HepG2 (cell line): ENCODE measurements around the gene SOX14. TPM values are rescaled to one million over a fixed set of nuclear protein-coding genes. Genes with fewer than 3 reads are reported as not detected.

Source experiments
- ATAC-seq: fragments of 200-7000 bp; cut with Tn5 transposase; 3 replicates; pipeline ENCODE4 v1.9.1; 2020; ENCODE audit warnings: mild to moderate bottlenecking, moderate library complexity
- BruUV-seq: library from RNA; stranded (reverse); fragments of 400-500 nt; replicated peaks from 2 replicates; lab custom pipeline; 2021; lab: Mats Ljungman, UMichigan
- CTCF ChIA-PET: fragments of 300-600 bp; formaldehyde crosslinking; extraction: SDS; loops from one replicate; lab custom pipeline; 2021; ENCODE audit warnings: low total read pairs, inconsistent platforms, low intra/inter-chr PET ratio; lab: Yijun Ruan, JAX
- POLR2A ChIA-PET: fragments of 350-600 bp; sonication (Branson Sonifier 250); formaldehyde crosslinking; loops from one replicate; lab custom pipeline; 2020; ENCODE audit warnings: antibody characterized with exemption, inconsistent platforms; lab: Yijun Ruan, JAX
- DNase-seq: peaks from one replicate; pipeline ENCODE4 v3.0.0-alpha.2; 2015; ENCODE audit warnings: low spot score
- FAIRE-seq: peaks from 3 replicates; lab custom pipeline; 2011; peaks lifted over from hg19 to GRCh38; lab: Jason Lieb, UNC
- H2AFZ ChIP-seq: one replicate; pipeline ENCODE4 v1.6.1; 2011; ENCODE audit warnings: low read length, inconsistent platforms
- H3K27ac ChIP-seq: fragments of 300-600 bp; 3 replicates; pipeline ENCODE4 v1.8.0; 2011; ENCODE audit warnings: mixed run types, mild to moderate bottlenecking, mixed read lengths, low read length, inconsistent platforms; ENCODE audit not compliant: insufficient read depth; ENCODE audit errors: extremely low read length
- H3K27me3 ChIP-seq, 2 experiments: fragments of 200-600 bp in 1 of 2; 2 replicates in 1 of 2; 3 replicates in 1 of 2; pipeline versions ENCODE4 v1.6.0 to v1.8.0; 2011; ENCODE audit warnings: low read length in 2 of 2, mild to moderate bottlenecking in 2 of 2, moderate library complexity in 2 of 2, inconsistent platforms in 1 of 2; ENCODE audit not compliant: insufficient read depth in 2 of 2, control insufficient read depth in 1 of 2
- H3K36me3 ChIP-seq, 2 experiments: fragments of 200-600 bp in 1 of 2; replicated peaks in 1 of 2; 2 replicates in 1 of 2; 3 replicates in 1 of 2; pipeline versions ENCODE4 v1.5.1 to v1.8.0; 2011; ENCODE audit warnings: low read length in 2 of 2, inconsistent platforms in 1 of 2; ENCODE audit not compliant: insufficient read depth in 2 of 2, control insufficient read depth in 1 of 2
- H3K4me1 ChIP-seq: 2 replicates; pipeline ENCODE4 v1.5.1; 2012; ENCODE audit warnings: low read length, inconsistent platforms; ENCODE audit not compliant: insufficient read depth
- H3K4me2 ChIP-seq: 2 replicates; pipeline ENCODE4 v1.6.0; 2011; ENCODE audit warnings: low read depth, low read length, inconsistent platforms
- H3K4me3 ChIP-seq, 3 experiments: fragments of 200-600 bp in 1 of 3; sonication (generic), shearing (Covaris generic) in 1 of 3; replicated peaks in 1 of 3; 2 replicates each; pipeline ENCODE4 v1.5.1; 2011 to 2016; ENCODE audit warnings: low read length in 3 of 3, inconsistent platforms in 2 of 3, low read depth in 2 of 3, mild to moderate bottlenecking in 2 of 3, control low read depth in 1 of 3, mixed read lengths in 1 of 3; ENCODE audit not compliant: insufficient read depth in 1 of 3
- H3K79me2 ChIP-seq: one replicate; pipeline ENCODE4 v1.6.1; 2011; ENCODE audit warnings: low read length, inconsistent platforms; ENCODE audit not compliant: insufficient read depth
- H3K9ac ChIP-seq: 2 replicates; pipeline ENCODE4 v1.6.0; 2011; ENCODE audit warnings: mild to moderate bottlenecking, low read depth, low read length, inconsistent platforms; ENCODE audit not compliant: insufficient read depth
- H3K9me3 ChIP-seq: 2 replicates; pipeline ENCODE4 v1.5.1; 2012; ENCODE audit warnings: mild to moderate bottlenecking, low read length
- H4K20me1 ChIP-seq: 2 replicates; pipeline ENCODE4 v1.6.0; 2011; ENCODE audit warnings: inconsistent platforms, mild to moderate bottlenecking, low read length, moderate library complexity; ENCODE audit not compliant: insufficient read depth
- DNMT1 ChIP-seq: sonication (generic); formaldehyde crosslinking; IDR thresholded peaks from 2 replicates; pipeline ENCODE4 v1.5.1; 2020; ENCODE audit warnings: mild to moderate bottlenecking, missing genetic modification reagents
- SOX13 ChIP-seq, 3 experiments: fragments of 450-650 bp in 1 of 3; sonication (generic) in 1 of 3; formaldehyde crosslinking in 1 of 3; IDR thresholded peaks in 2 of 3; conservative IDR thresholded peaks in 1 of 3; 2 replicates each; pipeline versions ENCODE4 v1.5.0 to v1.6.1; 2016 to 2020; ENCODE audit warnings: antibody characterized with exemption in 1 of 3, mild to moderate bottlenecking in 1 of 3, missing compliant biosample characterization in 1 of 3, missing genetic modification reagents in 1 of 3, moderate library complexity in 1 of 3
- ZBTB20 ChIP-seq: sonication (generic); formaldehyde crosslinking; IDR thresholded peaks from 2 replicates; pipeline ENCODE4 v1.8.1; 2023; ENCODE audit warnings: missing genetic modification reagents, low read depth, mild to moderate bottlenecking, borderline replicate concordance
- ZBTB8A ChIP-seq: sonication (generic); formaldehyde crosslinking; IDR thresholded peaks from 2 replicates; pipeline ENCODE4 v1.4.0; 2020; ENCODE audit warnings: mild to moderate bottlenecking, low read depth, missing genetic modification reagents, borderline replicate concordance
- ZNF136 ChIP-seq: sonication (generic); formaldehyde crosslinking; IDR thresholded peaks from 2 replicates; pipeline ENCODE4 v1.8.1; 2022; ENCODE audit warnings: low read depth, mild to moderate bottlenecking, moderate library complexity, missing genetic modification reagents
- ZNF460 ChIP-seq: sonication (generic); formaldehyde crosslinking; IDR thresholded peaks from 2 replicates; pipeline ENCODE4 v1.5.1; 2020; ENCODE audit warnings: missing genetic modification reagents, mild to moderate bottlenecking, borderline replicate concordance
- ZNF589 ChIP-seq: sonication (generic); formaldehyde crosslinking; conservative IDR thresholded peaks from 2 replicates; pipeline ENCODE4 v1.8.0; 2022; ENCODE audit warnings: mild to moderate bottlenecking, moderate library complexity, missing genetic modification reagents
- ZNF646 ChIP-seq: sonication (generic); formaldehyde crosslinking; IDR thresholded peaks from 2 replicates; pipeline ENCODE4 v1.9.0; 2021; ENCODE audit warnings: mild to moderate bottlenecking, missing genetic modification reagents
- ZNF678 ChIP-seq: sonication (generic); formaldehyde crosslinking; IDR thresholded peaks from 2 replicates; pipeline ENCODE4 v1.4.0; 2020; ENCODE audit warnings: mild to moderate bottlenecking, missing genetic modification reagents
- ZUFSP ChIP-seq: sonication (generic); formaldehyde crosslinking; IDR thresholded peaks from 2 replicates; pipeline ENCODE4 v1.9.0; 2021; ENCODE audit warnings: missing genetic modification reagents, mild to moderate bottlenecking, borderline replicate concordance
- WGBS: methylation state at CpG from one replicate; pipeline ENCODE4 v1.1.6; 2017; ENCODE audit warnings: low lambda C conversion rate; 5-methylcytosine and 5-hydroxymethylcytosine counted together
- in situ Hi-C: cut with HindIII; loops from 2 replicates; pipeline ENCODE4 v1.10.0; 2017; ENCODE audit warnings: low pct_unique_long_range_greater_than_20kb; ENCODE audit not compliant: extremely low pct_ligation_motif_present
- intact Hi-C: fragments of 100-400 bp; cut with micrococcal nuclease; formaldehyde crosslinking; loops from one replicate; pipeline ENCODE4 v1.10.0; 2022; ENCODE audit not compliant: unreplicated experiment
- polyA plus RNA-seq, 8 experiments: library from polyadenylated mRNA; depleted of rRNA in 3 of 8; stranded (reverse) in 7 of 8; unstranded in 1 of 8; fragments of >200 nt; fragmentation: Illumina TruSeq in 4 of 8; extraction: Trizol in 4 of 8; gene quantifications; 2 replicates each; pipeline versions ENCODE4 v1.2.1 to v1.2.3, GENCODE V29; 2011 to 2016; ENCODE audit warnings: low read depth in 4 of 8, missing spikeins in 1 of 8, mixed read lengths in 1 of 8; ENCODE audit not compliant: insufficient read depth in 1 of 8
- total RNA-seq, 5 experiments: library from RNA; depleted of rRNA; stranded (reverse); fragments of >200 nt; fragmentation: Illumina TruSeq; extraction: Trizol; gene quantifications; 2 replicates each; pipeline ENCODE4 v1.2.3, GENCODE V29; 2016; ENCODE audit warnings: low read depth in 1 of 5
- TF ChIP-seq, protein P1 (sequence below): sonication (generic); formaldehyde crosslinking; IDR thresholded peaks from 2 replicates; pipeline ENCODE4 v1.4.0; 2020; ENCODE audit warnings: low read depth, mild to moderate bottlenecking, missing genetic modification reagents

Gene SOX14
- total and polyA plus RNA-seq, 2 of the 13 experiments (the other 11 are each of a cell fraction or from before 2014, with no cell fraction given), result not detected

DNA sequence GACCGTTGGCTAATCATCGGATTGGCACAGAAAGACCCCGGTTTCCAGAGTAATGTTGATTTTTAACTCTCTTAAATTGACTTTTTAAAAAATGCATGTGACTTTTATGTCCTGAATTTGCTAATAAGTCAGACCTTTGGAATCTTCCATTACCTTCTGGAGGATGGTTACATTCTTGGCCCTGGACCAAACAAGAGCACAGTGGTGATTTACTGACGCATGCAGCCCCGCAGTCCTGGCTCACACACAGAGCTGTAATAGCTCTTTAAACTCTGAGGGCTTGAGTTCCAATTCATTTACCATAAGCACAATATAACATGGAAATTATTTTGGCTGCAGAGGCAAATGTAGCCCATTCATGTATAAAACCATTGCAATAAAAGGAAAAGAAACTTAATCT is 25.1 kb downstream of the SOX14 start:
- H3K27me3 ChIP-seq, result peaks cover 0 to 1% of the 10 kb centered on the region in 2 experiments; a peak in 2 of 5 replicates
- POLR2A ChIA-PET, result no interaction called here
- H3K9ac ChIP-seq, result no peak overlapping the region
- intact Hi-C loops, result no loop called here
- H3K27ac ChIP-seq, result no peak overlapping the region
- H2AFZ ChIP-seq, result no peak overlapping the region
- H3K36me3 ChIP-seq, result no peaks in the 10 kb centered on the region
- no peak overlapping the region for H3K4me2 ChIP-seq
- no peaks in the 10 kb centered on the region for H4K20me1 ChIP-seq
- in situ Hi-C loops, result no loop called here
- WGBS, result 16% methylated on average over 5 of the region's 5 CpGs
- no peaks in the 10 kb centered on the region for H3K4me1 ChIP-seq
- BruUV-seq, result no TSS peak
- no peak for FAIRE-seq
- H3K4me3 ChIP-seq, result no peak overlapping the region
- no peaks in the 10 kb centered on the region for H3K79me2 ChIP-seq
- no peak for ATAC-seq
- CTCF ChIA-PET, result no interaction called here
- no peaks in the 10 kb centered on the region for H3K9me3 ChIP-seq
- no peak for DNase-seq
- TF ChIP-seq ZBTB20 (CRISPR knock-in tag) (no peak), ZNF646 (CRISPR knock-in tag) (no peak), ZNF136 (no peak), ZNF589 (CRISPR knock-in tag) (no peak), DNMT1 (CRISPR knock-in tag) (no peak), ZBTB8A (no peak), SOX13 (IDR thresholded peaks at IDR 0.05) (no peak), SOX13 (CRISPR knock-in tag; conservative IDR thresholded peaks at IDR 0.05 in 1 of 2, IDR thresholded peaks at IDR 0.05 in 1 of 2) (no peak), ZUFSP (CRISPR knock-in tag) (no peak), ZNF678 (CRISPR knock-in tag) (no peak), ZNF460 (CRISPR knock-in tag) (no peak)
- TF ChIP-seq, protein P1, sequence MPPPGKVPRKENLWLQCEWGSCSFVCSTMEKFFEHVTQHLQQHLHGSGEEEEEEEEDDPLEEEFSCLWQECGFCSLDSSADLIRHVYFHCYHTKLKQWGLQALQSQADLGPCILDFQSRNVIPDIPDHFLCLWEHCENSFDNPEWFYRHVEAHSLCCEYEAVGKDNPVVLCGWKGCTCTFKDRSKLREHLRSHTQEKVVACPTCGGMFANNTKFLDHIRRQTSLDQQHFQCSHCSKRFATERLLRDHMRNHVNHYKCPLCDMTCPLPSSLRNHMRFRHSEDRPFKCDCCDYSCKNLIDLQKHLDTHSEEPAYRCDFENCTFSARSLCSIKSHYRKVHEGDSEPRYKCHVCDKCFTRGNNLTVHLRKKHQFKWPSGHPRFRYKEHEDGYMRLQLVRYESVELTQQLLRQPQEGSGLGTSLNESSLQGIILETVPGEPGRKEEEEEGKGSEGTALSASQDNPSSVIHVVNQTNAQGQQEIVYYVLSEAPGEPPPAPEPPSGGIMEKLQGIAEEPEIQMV (CRISPR knock-in tag), result no peak
